SW480 (cell line): ENCODE measurements around the gene GRID1.

Experiments
- DNase-seq: peaks from one replicate; pipeline ENCODE4 v3.0.0-alpha.2; 2016; ENCODE audit warnings: low spot score

Gene GRID1

DNA sequence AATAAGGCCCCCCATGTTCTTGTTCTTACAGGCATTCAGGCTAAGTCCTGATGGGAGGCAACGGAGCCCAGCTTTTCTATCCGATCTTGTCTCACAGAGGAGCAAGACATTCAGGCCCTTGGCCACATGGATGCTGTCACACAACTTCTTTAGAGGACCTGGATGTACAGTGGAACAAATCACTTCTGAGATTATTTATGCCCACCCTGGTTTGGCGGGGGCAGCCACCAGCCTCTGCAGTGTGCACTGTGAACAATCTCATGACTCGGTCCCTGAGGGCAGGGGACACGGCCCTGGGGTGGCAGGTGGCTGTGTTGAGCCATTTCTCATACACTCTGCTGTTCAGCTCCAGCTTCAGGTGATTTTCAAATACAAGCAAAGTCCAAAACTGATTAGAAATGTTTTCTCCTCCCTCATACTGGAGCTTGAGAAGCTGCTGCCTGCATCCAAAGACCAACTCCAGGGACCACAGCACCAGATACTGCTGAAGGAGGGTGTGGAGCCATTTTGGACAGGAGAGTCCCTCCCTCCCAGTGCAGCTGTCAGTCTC lies 441.3 kb downstream of the GRID1 start:
- DNase-seq: no peak

DNA sequence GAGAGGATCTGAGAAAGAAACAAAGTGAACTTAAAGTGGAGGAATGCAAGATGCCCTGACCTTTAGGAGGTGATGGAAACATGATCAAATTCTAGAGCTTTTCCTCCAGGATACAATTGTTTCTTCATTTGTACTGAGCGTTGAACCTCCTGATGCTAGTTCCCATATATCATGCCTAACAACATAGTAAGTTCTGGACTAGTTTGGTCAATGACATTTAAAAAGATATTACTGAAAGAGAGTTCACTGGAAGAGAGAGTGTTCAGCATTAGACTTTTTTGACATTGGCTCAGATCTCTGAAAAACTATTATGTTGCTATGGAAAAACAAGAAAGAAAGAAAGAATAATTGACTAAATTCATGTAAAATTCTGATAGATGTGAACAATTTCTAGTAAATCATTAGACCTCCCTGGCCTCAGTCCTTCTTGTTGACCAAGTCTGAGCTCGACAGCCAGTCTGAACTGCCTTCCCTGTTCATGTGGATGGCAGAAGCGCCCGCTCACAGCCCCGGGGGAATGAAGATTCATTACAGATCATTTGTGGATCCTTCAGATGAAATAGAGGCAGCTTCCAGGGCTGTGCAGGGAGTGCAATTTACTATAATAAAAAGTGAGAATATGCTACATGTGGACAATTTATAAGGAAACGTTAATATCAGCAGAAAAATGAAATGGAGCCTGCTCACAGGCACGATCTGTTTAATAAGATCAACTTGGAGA lies 442.1 kb downstream of the GRID1 start:
- no peak for DNase-seq

DNA sequence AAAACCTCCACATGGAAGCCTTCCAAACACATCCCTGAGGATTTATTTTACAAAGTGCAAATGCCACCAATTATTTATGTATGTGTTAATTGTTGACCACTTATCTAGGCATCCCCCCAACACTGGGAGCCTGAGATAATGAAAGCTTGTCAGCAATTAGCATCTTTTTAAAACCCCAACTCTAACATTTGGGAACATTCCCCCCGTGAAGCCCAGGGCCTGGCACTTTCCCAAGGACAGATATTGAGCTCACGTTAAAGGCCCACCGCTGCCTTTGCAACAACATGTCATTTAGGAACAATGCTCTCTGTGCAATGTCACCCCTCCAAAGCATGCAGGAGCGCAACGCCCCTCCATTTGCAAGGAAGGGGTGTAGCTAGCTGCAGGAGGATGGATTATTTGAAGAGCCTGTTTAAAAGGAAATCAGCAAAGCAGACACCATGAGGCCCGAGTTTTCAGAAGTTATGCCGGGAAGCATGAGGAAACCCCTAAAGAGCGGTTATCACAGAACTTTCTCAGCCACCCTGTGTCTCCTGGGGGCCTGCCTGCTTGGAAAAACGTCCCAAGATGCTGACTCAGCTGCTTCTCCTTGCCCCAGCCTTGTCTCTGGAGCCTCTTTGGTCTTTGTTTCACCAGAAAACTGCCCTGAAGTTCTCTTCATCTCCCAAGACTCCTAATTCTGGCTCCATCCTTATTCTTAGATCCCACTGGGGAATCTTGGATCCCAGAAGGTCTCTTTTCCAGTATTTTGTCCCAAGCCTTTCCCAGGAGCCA lies 444.1 kb downstream of the GRID1 start:
- DNase-seq: no peak

DNA sequence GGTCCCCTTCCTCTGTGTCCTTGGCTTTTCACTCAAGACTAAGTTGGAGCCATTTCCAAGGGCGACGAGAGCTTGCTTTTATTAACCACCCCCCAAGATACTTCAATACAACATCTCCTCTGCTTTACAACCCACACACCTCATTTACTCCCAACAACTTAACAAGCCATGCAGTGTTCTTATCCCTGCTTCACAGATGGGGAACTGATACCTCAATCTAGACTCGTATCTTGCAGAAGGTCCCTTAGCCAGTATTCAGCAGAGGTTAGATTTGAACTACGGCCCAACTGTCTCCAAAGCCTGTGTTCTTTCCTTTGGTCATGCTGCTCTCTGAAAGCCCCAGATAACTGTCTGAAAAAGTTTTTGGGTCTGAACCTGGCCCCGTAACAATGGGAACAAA lies 444.8 kb downstream of the GRID1 start:
- DNase-seq: no peak

DNA sequence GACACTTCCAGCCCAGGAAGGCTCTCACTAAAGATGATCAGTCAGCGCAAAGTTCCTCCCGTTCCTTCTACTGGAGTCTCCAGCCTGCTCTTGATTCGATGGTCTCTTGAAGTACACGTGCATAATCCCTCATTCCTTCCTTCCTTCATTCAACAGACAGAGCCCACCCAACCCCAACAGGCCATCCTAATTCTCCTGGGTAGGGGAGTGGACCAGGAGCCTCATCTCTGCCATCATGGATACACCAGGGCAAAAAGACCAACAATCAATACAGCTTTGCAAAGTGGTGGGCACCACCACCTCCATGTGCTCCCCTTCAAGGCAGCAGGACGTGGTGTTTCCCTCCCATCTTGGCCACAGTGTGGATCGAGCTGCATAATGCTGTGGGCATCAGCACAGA lies 446.3 kb downstream of the GRID1 start:
- no peak for DNase-seq

DNA sequence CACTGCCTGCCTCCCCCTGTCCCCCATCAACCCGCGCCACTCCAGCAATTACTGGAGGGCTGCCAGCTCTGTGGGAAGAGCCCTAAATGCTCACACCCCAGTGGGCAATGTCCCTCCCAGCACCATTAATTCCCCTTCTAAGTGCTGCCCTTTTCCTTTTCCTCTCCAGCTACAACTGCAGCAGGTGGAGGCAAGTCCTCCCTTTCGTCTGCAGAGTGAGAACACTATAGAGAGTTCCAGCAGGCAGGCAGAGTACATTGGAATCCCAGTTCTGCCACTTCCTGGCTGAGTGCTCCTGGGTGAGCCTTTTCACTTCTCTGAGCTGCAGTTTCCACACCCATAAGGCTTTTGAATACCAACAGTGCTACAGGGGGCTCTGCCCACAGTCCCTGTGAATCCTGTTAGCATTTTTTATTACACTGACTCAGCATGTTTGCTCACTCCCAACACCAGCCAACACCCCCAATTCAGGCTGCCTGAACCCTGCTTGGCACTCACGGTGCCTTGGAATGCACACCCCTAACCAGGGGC lies 447.0 kb downstream of the GRID1 start:
- peak; percentile 20 for DNase-seq

DNA sequence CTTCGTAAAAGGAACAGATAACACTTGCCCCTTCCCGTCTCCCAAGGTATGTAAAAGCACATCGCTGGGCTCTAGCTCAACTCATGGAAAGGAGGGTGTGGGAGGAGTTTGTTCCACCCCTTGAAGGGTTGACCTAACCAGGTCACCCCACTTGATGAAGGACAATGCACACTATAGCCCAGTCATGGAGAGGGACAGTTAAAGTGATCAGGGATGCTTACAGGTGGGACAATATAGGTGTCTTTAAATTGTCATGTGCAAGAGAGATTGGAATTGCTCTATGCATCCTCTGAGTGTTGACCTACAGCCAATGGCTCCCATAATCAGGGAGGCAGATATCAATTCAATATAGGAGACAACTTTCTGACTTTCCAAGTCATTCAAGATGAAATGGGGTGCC lies 448.2 kb downstream of the GRID1 start:
- no peak for DNase-seq

DNA sequence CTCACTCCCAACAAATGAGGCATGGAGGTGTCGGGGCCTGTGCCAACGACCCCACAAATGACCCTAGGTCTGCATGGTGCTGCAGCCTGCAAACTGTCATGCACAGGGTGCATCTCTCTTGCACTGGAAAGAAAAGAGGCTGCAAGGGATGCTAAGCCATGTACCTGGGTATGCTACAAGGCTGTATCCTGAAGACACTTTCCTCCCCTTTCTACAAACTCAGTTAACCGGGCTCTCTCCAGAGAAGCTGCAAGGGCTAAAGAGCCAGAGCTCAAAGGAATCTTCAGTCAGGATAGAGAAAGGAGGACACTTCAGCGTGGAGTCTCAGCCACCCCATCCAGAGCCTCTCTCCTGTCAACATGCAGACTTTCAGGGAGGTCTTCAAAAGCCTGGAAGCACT lies 449.0 kb downstream of the GRID1 start:
- no peak for DNase-seq

DNA sequence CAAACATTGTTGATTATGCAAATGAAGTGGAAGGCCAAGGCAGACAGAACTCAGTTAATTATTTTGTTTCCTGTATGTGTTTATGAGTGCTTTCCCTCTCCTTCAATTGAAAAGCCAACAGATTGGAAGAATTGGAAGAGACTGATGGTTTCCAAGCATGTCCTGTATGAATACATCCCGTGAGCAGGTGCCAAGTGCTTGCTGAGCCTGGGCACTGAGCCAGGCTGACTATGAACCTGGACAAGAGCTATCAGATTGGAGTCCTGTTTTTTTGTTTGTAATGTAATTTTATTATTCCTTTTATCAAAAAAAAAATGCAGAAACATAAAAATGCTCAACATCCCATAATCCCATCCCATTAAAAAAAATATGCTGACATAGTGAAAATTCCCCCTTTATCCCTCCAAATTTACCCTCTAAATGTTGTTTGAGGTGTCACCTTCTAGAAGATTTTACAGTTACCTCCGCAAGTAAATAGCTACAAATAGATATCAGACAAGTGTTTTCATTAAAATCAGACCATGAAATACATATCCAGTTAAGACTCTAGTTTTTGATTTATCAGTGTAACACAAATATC lies 449.5 kb downstream of the GRID1 start:
- DNase-seq: no peak

DNA sequence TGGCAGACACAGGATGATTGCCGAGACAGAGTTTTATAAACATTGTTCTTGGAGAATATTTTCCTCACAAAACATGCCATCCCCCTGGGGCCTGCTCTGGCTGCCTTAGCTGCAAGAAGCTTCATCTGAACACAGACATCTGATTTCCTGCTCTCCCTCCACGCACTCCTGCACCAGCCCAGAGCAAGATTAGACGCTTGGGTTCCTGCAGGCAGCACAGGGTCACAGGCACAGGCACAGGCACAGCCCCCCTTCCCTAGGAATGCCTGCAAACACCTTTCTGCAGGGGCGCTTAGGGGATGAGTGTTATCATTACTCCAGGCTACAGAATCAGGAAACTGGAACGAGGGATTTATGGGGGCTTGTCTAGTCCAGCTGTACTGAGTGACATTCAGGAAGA lies 450.3 kb downstream of the GRID1 start:
- DNase-seq: no peak

DNA sequence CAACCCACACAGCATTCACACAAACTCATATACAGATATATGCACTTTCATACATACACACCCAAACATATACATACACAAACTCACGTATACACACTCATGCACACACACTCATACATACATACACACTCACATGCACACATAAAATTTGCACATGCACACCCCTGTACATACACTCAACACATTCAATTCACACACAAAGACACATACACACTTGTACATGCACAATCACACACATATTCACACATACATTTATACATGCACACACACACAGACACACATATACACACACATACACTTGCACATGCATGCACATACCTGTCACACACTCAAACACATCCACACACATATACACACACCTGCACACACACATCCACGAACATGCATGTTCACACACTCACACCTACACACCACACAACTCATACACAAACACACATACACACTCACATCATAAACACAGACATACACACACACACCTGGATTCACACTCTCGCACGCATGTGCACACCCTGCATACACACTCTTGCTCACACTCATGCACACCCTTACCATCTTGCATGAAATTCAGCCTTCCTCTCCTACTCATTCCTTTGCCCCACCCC lies 451.2 kb downstream of the GRID1 start:
- DNase-seq: no peak

DNA sequence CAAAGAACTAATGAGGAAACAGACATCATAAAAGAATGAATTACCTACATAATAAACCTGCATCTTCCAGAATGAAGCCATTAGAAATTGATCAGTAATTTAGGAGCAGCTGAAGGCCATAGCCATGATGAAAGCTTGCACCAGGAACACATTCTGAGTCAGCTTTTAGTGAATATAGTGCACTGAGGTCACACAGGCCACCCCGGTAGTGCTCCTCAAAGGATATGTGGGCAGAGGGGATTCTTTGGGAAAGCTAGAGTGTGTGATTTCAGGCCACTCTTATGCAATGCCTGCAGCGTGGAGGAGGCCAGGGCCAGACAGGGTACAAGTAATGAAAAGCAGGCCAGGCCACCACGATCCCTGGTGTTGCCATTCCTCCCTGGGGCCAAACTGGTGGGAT lies 451.9 kb downstream of the GRID1 start:
- no peak for DNase-seq

DNA sequence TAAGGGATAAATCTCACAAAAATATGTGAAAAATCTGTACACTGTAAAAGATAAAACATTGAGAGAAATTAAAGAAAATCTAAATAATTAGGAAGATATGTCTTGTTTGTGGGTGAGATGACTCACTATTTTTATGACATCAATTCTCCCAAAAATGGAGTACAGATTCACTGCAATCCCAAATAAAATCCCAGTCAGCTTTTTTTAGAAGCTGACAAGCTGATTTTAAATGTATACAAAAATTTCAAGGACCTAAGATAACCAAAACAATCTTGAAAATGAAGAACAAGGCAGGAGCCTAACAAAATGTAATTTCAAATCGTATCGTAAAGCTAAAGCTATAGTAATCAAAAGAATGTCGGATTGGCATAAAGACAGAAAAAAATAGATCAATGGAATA lies 458.1 kb downstream of the GRID1 start:
- DNase-seq: no peak

DNA sequence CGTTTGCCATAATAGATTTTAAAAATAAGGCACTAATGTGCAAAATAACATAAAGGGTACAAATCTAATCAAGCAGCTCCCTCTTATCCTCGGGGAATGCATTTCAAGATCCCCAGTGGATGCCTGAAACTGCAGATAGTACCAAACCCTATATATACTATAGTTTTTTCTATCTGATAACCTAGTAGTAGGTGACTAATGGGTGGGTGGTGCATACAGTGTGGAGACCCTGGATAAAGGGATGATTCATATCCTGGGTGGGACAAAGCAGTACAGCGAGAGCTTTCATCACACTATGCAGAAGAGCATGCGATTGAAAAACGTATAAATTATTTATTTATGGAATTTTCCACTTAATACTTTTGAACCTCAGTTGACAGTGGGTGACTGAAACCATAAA lies 464.5 kb downstream of the GRID1 start:
- peak; percentile 67 for DNase-seq

DNA sequence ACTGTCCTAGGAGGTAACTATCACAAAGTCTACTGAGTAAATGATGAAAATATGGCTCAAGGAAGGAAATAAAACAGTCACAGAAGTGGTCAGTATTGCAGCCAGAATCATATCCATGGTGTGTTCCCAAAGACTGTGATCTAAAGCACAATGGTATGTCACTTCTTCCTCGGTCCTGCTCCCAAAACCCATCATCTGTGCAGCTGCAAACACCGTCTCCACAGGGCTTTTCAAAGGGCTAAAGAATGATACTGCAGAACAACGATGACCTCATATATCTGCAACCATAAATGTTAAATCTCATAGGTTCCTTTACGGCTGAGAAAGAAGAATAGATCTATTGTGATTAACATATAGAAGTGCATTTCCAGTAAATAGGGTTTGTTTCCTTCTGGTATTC lies 465.0 kb downstream of the GRID1 start:
- peak; percentile 39 for DNase-seq

DNA sequence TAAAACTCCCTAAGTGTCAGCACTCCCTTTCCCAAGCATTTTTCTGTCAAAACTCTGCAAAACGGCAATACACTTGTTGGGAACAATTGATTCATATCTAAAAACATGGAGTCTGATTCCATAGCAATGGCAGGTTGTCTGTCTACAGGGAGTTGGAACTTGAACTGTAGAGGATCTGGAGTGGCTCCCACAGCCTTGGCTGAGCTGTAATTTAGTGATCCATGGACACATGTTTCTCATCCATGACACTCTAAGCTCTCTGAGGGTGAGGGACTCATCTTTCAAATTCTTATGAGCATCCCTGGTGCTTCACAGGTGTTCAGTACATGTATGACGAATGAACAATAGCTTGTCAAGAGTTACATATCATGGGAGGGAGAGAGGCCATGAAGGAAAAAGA lies 466.1 kb downstream of the GRID1 start:
- no peak for DNase-seq

DNA sequence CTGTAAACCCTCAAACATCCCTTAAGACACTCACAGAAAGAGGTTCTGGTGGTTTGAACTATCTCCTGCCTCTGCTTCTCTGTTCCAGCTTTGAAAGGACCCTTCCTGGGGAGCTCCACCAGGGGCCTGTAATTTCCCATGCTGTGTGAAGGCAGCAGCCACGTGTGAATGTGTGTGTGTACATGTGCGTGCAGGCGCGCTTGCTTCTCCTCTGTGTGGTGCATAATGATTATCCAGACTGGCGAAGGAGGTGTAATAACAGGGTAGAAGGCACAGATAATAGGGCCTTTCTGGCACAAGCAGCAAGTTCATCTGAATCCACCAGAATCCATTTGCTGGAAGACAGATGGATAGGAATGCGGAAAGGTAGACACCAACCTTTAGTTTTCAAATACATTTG lies 466.5 kb downstream of the GRID1 start:
- no peak for DNase-seq

DNA sequence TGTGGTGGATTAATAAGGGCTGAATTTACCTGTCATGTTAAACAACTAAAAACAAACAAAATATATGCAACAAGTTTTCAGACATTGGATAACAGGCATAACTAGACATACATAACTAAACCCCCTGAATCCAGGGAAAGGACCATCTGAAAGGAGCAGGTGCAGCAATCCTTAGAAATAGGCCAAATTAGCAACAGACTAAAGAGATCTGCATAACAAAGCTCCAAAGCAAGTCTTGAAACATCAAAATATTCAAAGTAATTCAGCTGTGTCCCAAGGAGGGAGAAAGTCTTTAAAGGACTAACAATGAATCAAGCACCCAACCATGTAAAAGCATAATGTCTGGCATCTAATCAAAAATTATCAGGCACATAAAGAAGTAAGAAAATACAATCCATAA lies 475.1 kb downstream of the GRID1 start:
- DNase-seq: no peak

DNA sequence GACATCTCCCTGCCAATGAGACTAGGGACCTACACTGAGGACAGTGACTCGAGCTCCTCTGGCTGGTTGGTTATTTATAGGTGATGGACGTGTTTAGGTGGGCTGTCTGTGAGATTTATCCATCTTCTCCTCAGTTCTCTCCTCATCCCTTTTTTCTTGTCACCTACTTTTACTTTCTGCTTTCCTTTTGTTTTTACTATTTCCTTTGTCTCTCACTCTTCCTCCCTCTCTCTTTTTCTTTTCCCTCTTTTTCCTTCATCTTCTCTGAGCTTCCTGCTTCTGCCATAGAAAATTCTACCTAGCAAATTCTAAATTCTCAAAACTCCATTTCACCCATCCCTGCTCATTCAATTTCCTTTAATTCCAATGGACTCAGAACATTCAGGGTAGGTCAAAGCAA lies 478.0 kb downstream of the GRID1 start:
- DNase-seq: no peak

DNA sequence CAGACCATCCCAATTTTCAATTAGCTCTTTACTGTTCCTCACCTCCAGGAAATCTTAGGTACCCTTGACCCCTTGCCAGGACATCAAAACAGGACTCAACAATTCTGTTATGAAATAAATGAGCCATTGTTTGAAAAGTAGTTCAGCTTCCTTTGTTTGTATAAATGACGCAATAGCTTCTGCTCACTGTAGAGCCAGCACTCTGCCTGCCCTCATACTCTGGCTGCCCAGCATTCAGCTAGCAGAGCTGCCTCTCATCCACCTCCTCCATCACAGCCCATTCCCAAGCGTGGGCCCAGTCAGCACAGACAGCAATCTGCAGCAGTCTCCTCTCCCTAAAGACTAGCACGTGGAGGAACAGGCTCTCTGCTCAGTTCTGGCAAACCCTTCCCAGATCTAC lies 478.6 kb downstream of the GRID1 start:
- DNase-seq: no peak

DNA sequence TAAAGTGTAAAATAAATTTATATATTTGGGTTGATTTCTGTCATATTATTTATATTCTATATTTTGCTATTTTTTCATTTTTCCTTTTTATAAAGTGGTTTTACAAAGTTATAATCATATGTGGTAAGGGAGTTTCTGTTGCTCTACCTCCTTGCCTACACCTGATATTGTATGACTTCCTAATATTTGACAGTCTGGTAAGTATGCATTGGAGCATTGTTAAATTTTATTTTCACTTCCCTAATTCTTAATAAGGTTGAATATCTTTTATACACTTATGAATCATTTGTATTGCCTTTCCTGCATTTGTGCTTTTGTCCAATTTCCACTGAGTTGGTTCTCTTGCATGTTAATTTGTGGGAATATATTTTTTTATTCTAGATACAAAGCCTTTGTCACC lies 492.4 kb downstream of the GRID1 start:
- no peak for DNase-seq

DNA sequence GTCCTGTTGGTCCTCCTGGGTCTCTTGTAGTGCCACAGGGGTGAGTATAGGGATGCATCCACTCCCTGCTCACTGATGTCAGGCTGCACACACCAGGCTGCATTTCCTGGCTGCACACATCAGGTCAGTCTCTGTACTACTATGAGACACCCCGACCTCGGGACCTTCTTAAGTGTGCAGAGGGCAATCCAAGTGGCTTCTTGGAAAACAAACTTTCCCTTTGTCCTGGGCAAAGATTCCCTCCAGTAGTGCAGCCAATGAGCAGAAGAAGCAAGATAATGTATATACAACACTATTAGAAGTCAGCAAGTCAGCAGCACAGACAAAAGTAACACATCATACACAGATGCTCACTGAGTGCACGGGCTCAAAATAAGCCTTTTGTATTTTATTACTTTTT lies 493.5 kb downstream of the GRID1 start:
- no peak for DNase-seq
